SKM-1 treated with dmso at 0.1 percent for 144 hours (cell line): ENCODE measurements around the gene R3HCC1L.

Source experiments
- DNase-seq: peaks from one replicate; lab custom pipeline; 2025; ENCODE audit not compliant: unreplicated experiment; lab: John Stamatoyannopoulos, UW

Gene R3HCC1L

DNA sequence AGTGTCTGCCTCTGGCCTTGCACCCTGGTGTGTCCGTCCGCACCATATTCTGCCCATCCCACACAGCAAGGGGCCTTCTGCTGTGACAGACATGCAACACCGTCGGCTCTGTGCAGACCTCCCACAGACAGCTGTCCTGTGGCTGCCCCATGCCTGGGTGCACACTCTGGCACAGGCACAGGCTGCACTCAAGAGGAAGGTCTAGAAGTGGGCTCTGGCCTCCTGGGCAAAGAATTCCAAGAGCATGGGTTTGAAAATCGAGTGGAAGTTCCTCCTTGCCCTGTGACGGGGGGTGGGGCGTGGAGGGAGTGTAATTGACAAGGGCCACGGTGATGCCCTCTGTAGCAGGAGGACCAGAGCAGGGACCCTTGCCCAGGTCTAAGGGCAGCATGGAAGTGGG is 137.8 kb downstream of the R3HCC1L start:
- DNase-seq, result no peak

DNA sequence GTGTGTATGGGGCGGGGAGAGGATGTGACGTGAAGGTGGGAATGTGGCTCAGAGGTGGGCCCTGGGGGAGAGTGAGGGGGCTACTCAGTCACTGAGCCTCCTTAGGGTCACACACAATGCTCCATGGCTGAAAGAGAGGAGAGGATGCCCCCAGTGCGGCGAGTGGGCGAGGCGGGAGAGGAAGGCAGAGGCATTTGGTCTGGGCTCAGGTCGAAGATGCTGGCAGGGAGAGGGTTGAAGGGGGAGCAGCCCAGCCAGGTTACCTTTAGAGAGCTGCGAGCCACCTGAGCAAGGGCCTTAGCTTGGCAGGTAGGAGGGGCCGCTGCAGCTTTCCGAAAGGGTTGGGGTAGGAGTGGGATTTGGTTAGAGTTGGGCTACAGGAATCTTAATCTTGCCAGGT is 138.2 kb downstream of the R3HCC1L start:
- DNase-seq, result no peak

GRCh38 chr10:98273057-98273850 is 138.8 kb downstream of the R3HCC1L start:
- DNase-seq, result no peak

- DNase-seq, result no peak
Measured at GRCh38 chr10:98274562-98274961, 140.1 kb downstream of the R3HCC1L start.

GRCh38 chr10:98276311-98276710 is 141.9 kb downstream of the R3HCC1L start:
- DNase-seq, result no peak

DNA sequence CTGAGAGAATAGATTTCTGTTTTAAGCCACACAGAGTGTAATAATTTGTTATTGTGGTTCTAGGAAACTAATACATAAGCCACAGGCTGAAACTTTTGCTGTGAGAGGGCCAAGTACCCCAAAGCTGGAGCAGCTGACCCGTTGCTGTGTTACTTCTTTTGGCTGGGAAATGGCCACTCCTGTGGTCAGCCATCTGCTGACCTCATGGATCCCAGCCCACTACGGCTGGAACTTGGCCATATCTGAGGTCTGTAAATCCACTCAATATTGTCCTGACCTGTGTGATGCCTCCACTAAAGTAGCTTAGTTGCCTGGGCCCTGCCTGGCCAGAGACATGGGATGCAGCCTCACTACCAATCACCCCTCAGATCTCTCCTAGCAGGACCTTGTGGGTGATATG is 151.0 kb downstream of the R3HCC1L start:
- no peak for DNase-seq

GRCh38 chr10:98286419-98286818 is 152.0 kb downstream of the R3HCC1L start:
- no peak for DNase-seq

GRCh38 chr10:98287321-98287720 is 152.9 kb downstream of the R3HCC1L start:
- DNase-seq, result no peak

GRCh38 chr10:98289802-98290209 is 155.3 kb downstream of the R3HCC1L start:
- DNase-seq, result no peak

DNA sequence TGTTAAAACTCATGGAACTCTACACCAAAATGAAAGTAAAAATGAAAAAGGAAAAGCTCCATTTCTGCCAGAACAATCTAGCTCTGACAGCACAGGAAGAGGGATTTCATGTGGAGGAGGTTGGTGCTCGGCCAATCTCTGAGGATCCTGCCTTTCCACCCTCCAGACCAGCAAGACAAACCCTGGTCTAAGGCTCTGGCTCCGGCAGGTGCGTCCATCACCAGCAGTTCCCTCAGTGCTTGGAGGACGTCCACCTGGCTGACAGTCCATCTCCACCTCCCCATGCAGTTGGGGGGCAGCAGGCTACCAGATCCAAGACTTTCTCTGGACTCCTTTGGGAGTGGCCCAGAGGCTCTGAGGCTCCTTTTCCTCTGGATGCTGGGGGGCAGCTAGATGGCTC is 158.5 kb downstream of the R3HCC1L start:
- DNase-seq, result no peak

GRCh38 chr10:98293550-98294269 is 159.3 kb downstream of the R3HCC1L start:
- no peak for DNase-seq

DNA sequence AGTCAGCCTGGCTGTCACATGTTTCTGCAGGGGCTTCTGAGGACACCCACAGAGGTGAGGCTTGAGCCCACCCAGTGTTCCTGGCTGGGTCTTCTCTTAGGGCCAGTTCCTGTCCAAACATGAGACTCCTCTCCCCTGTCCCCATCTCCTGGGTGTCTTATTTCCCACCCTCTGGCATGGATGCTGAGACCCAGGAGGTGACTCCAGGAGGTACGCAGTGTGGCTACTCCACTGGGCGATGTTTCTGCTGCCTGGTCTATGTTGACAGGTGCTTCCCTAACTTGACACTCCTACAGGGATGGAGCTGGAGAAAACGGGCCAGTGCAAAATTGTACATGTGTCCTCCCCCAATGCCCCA is 159.8 kb downstream of the R3HCC1L start:
- DNase-seq, result no peak
